Measurements from ENCODE around the gene NR2F6.
A peak's percentile ranks its signal among the peaks of the same experiment; 100 is the strongest.

NR2F6 gene

GRCh38 chr19:17245535-17245984 lies at the start of gene NR2F6:
Gene NR2F6 (minus strand): TSS chr19:17245919. CDS start chr19:17245220, 699 bp downstream.
- Histone ChIP-seq H3K9ac (ENCODE audit: low read length) (peak within 1 kb of the TSS; percentile 28), H3K4me1 (ENCODE audit: control insufficient read depth, insufficient read depth, low read length) (peaks cover 2% of the 10 kb centered on the region), H3K4me3 (ENCODE audit: low read length) (peak within 1 kb of the TSS; percentile 91), H3K36me3 (ENCODE audit: control insufficient read depth, insufficient read depth, low read length) (no peaks in the 10 kb centered on the region), H3K27me3 (ENCODE audit: control insufficient read depth, insufficient read depth, low read length) (no peaks in the 10 kb centered on the region), H3K27ac (ENCODE audit: low read depth, low read length) (peak within 1 kb of the TSS; percentile 88)

- H3K27me3 ChIP-seq (ENCODE audit: control insufficient read depth, insufficient read depth, low read length): no peaks in the 10 kb centered on the region
- H3K9ac ChIP-seq (ENCODE audit: low read length): no peak overlapping the region
- no peaks in the 10 kb centered on the region for H3K4me1 ChIP-seq (ENCODE audit: control insufficient read depth, insufficient read depth, low read length)
- H3K36me3 ChIP-seq (ENCODE audit: control insufficient read depth, insufficient read depth, low read length): no peaks in the 10 kb centered on the region
- H3K27ac ChIP-seq (ENCODE audit: low read depth, low read length): no peak overlapping the region
- no peak overlapping the region for H3K4me3 ChIP-seq (ENCODE audit: low read length)
Measured at GRCh38 chr19:17294051-17294891, 48.6 kb upstream of the NR2F6 start.

- Histone ChIP-seq H3K4me3 (ENCODE audit: low read length) (no peak overlapping the region), H3K9ac (ENCODE audit: low read length) (no peak overlapping the region), H3K4me1 (ENCODE audit: control insufficient read depth, insufficient read depth, low read length) (no peaks in the 10 kb centered on the region), H3K36me3 (ENCODE audit: control insufficient read depth, insufficient read depth, low read length) (no peaks in the 10 kb centered on the region), H3K27me3 (ENCODE audit: control insufficient read depth, insufficient read depth, low read length) (no peaks in the 10 kb centered on the region), H3K27ac (ENCODE audit: low read depth, low read length) (no peak overlapping the region)
Measured at GRCh38 chr19:17293605-17294004, 47.9 kb upstream of the NR2F6 start.

GRCh38 chr19:17292301-17293074 lies 46.8 kb upstream of the NR2F6 start:
- H3K4me1 ChIP-seq (ENCODE audit: control insufficient read depth, insufficient read depth, low read length): no peaks in the 10 kb centered on the region
- peak overlapping the region; percentile 78 for H3K4me3 ChIP-seq (ENCODE audit: low read length)
- peak overlapping the region; percentile 66 for H3K27ac ChIP-seq (ENCODE audit: low read depth, low read length)
- no peaks in the 10 kb centered on the region for H3K36me3 ChIP-seq (ENCODE audit: control insufficient read depth, insufficient read depth, low read length)
- H3K9ac ChIP-seq (ENCODE audit: low read length): no peak overlapping the region
- no peaks in the 10 kb centered on the region for H3K27me3 ChIP-seq (ENCODE audit: control insufficient read depth, insufficient read depth, low read length)

DNA sequence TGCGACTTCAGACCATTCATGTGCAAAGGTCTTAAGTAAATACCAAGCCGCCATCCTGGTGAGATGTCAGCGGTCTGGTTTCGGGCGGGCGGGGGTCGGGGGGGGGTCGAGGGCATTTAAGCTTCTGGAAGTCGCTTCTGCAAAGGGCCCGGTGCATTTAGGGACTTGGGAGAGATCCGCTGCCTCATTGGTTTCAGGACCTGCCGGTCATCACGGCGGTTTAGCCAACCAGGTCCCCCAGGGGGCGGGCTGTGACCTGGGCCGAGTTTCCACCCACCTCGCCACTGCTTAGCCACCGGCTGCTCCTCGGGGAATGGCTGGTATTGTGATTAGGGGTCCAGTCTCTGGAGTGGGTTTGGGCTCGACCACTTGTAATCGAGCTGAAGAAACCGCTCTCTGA lies 43.8 kb upstream of the NR2F6 start:
- Histone ChIP-seq H3K4me3 (ENCODE audit: low read length) (no peak overlapping the region), H3K27ac (ENCODE audit: low read depth, low read length) (no peak overlapping the region), H3K9ac (ENCODE audit: low read length) (no peak overlapping the region)

DNA sequence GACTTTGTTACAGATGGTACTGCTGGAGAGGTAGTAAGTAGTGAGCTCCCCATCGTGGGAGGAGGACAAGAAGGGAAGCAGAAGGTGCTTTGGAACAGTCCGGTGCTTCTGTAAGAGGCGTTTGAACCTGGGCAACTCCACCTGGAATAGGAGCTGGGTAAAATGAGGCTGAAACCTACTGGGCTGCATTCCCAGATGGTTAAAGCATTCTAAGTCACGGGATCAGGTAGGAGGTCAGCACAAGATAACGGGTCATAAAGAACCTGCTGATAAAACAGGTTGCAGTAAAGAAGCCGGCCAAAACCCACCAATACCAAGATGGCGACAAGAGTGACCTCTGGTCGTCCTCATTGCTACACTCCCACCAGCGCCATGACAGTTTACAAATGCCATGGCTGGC lies 41.0 kb upstream of the NR2F6 start:
- peaks cover 7% of the 10 kb centered on the region for H3K27me3 ChIP-seq (ENCODE audit: control insufficient read depth, insufficient read depth, low read length)
- no peak overlapping the region for H3K4me3 ChIP-seq (ENCODE audit: low read length)
- H3K9ac ChIP-seq (ENCODE audit: low read length): no peak overlapping the region
- no peak overlapping the region for H3K27ac ChIP-seq (ENCODE audit: low read depth, low read length)
- H3K36me3 ChIP-seq (ENCODE audit: control insufficient read depth, insufficient read depth, low read length): no peaks in the 10 kb centered on the region
- H3K4me1 ChIP-seq (ENCODE audit: control insufficient read depth, insufficient read depth, low read length): no peaks in the 10 kb centered on the region

More for the DNA sequence above, 43.8 kb upstream of the NR2F6 start:
- no peaks in the 10 kb centered on the region for H3K27me3 ChIP-seq (ENCODE audit: control insufficient read depth, insufficient read depth, low read length)
- no peaks in the 10 kb centered on the region for H3K36me3 ChIP-seq (ENCODE audit: control insufficient read depth, insufficient read depth, low read length)
- no peaks in the 10 kb centered on the region for H3K4me1 ChIP-seq (ENCODE audit: control insufficient read depth, insufficient read depth, low read length)

- H3K36me3 ChIP-seq (ENCODE audit: control insufficient read depth, insufficient read depth, low read length): no peaks in the 10 kb centered on the region
- H3K27ac ChIP-seq (ENCODE audit: low read depth, low read length): no peak overlapping the region
- no peak overlapping the region for H3K9ac ChIP-seq (ENCODE audit: low read length)
- no peak overlapping the region for H3K4me3 ChIP-seq (ENCODE audit: low read length)
- peaks cover 7% of the 10 kb centered on the region for H3K27me3 ChIP-seq (ENCODE audit: control insufficient read depth, insufficient read depth, low read length)
- no peaks in the 10 kb centered on the region for H3K4me1 ChIP-seq (ENCODE audit: control insufficient read depth, insufficient read depth, low read length)
Measured at GRCh38 chr19:17286263-17286662, 40.5 kb upstream of the NR2F6 start.

- Histone ChIP-seq H3K4me1 (ENCODE audit: control insufficient read depth, insufficient read depth, low read length) (no peaks in the 10 kb centered on the region), H3K27me3 (ENCODE audit: control insufficient read depth, insufficient read depth, low read length) (peaks cover 9% of the 10 kb centered on the region), H3K4me3 (ENCODE audit: low read length) (no peak overlapping the region), H3K27ac (ENCODE audit: low read depth, low read length) (no peak overlapping the region), H3K9ac (ENCODE audit: low read length) (no peak overlapping the region), H3K36me3 (ENCODE audit: control insufficient read depth, insufficient read depth, low read length) (no peaks in the 10 kb centered on the region)
Measured at GRCh38 chr19:17285415-17286135, 39.9 kb upstream of the NR2F6 start.

DNA sequence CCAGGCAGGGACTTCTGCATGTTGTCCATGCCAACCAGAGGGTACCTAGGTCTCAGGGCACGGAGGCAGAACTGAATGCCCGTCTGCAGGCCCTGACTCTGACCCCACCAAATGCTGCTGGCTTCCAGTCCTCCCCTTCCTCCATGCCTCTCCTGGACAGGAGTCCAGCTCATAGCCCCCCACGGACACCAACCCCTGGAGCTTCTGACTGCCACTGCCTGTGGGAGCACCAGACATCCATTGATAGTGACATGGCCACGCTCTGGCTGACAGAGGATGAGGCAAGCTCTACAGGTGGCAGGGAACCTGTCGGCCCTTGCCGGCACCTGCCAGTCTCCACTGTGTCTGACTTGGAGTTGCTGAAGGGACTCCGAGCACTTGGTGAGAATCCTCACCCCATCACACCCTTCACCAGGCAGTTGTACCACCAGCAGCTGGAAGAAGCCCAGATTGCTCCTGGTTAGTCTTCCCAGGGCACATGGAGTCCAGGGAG lies 37.8 kb upstream of the NR2F6 start:
- no peaks in the 10 kb centered on the region for H3K36me3 ChIP-seq (ENCODE audit: control insufficient read depth, insufficient read depth, low read length)
- no peak overlapping the region for H3K27ac ChIP-seq (ENCODE audit: low read depth, low read length)
- H3K4me1 ChIP-seq (ENCODE audit: control insufficient read depth, insufficient read depth, low read length): no peaks in the 10 kb centered on the region
- H3K4me3 ChIP-seq (ENCODE audit: low read length): no peak overlapping the region
- H3K27me3 ChIP-seq (ENCODE audit: control insufficient read depth, insufficient read depth, low read length): peaks cover 9% of the 10 kb centered on the region
- H3K9ac ChIP-seq (ENCODE audit: low read length): no peak overlapping the region

DNA sequence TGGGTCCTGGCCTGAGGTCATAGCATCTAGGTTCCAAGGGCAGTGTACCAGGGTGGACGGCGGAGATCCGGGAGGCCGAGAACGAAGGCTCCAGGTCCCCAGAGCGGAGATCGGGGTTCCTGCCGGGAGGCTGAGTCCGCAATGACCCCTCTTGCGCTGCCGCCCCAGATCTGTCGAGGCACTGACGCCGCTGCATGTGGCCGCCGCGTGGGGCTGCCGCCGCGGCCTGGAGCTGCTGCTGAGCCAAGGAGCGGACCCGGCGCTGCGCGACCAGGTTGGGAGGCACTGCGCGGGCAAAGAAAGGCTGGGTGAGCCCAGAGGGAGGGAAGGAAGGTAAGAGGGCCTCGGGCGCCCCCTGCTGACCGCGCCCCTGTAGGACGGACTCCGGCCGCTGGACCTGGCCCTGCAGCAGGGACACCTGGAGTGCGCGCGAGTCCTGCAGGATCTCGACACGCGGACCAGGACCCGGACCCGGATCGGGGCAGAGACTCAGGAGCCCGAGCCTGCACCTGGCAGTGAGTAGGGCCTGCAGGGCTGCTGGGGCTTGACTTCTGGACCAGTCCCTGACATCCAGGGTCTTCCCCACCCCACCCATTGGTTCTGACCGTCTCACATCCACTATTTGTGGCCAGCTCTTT lies 36.9 kb upstream of the NR2F6 start:
- Histone ChIP-seq H3K36me3 (ENCODE audit: control insufficient read depth, insufficient read depth, low read length) (no peaks in the 10 kb centered on the region), H3K27me3 (ENCODE audit: control insufficient read depth, insufficient read depth, low read length) (peaks cover 9% of the 10 kb centered on the region), H3K4me3 (ENCODE audit: low read length) (peak overlapping the region; percentile 65), H3K9ac (ENCODE audit: low read length) (no peak overlapping the region), H3K4me1 (ENCODE audit: control insufficient read depth, insufficient read depth, low read length) (no peaks in the 10 kb centered on the region), H3K27ac (ENCODE audit: low read depth, low read length) (no peak overlapping the region)

- H3K27ac ChIP-seq (ENCODE audit: low read depth, low read length): no peak within 1 kb of the TSS
Measured at GRCh38 chr19:17281391-17282304, 35.9 kb upstream of the NR2F6 start, which contains the start of gene ANKLE1. Gene ANKLE1 (plus strand): TSS chr19:17281901. CDS start chr19:17281921, 20 bp downstream.

More at GRCh38 chr19:17281391-17282304, 35.9 kb upstream of the NR2F6 start, which contains the start of gene ANKLE1:
- Histone ChIP-seq H3K27me3 (ENCODE audit: control insufficient read depth, insufficient read depth, low read length) (peaks cover 9% of the 10 kb centered on the region), H3K4me3 (ENCODE audit: low read length) (peak within 1 kb of the TSS; percentile 65), H3K4me1 (ENCODE audit: control insufficient read depth, insufficient read depth, low read length) (no peaks in the 10 kb centered on the region), H3K9ac (ENCODE audit: low read length) (no peak within 1 kb of the TSS), H3K36me3 (ENCODE audit: control insufficient read depth, insufficient read depth, low read length) (peaks cover 3% of the 10 kb centered on the region)

All from rectal smooth muscle tissue (tissue), 1 donor.